ENCODE measurements around the gene PPM1A. TPM values are rescaled to one million over a fixed set of nuclear protein-coding genes. Genes with fewer than 3 reads are reported as not detected.

PPM1A gene
- total and polyA plus RNA-seq, 9 of the 15 experiments (the other 6 are each of a cell fraction or from before 2014, with no cell fraction given): 5.5 to 23.9 (median 15.2) TPM

- in situ Hi-C loops (cut with MboI) (no loop called here), intact Hi-C loops (cut with micrococcal nuclease) (no loop called here)
- H3K9me1 ChIP-seq (ENCODE audit: control insufficient read depth, insufficient read depth, low read length): no peaks in the 10 kb centered on the region
- H3K79me2 ChIP-seq (ENCODE audit: control insufficient read depth, insufficient read depth, low read length): no peaks in the 10 kb centered on the region
- FAIRE-seq (no peak), DNase-seq (ENCODE audit: extremely low read depth in 1 of 4, low spot score in 3 of 4) (no peak), ATAC-seq (no peak)
- POLR2A ChIA-PET: no interaction called here
- no TSS peak for BruUV-seq (replicated peaks)
- H3K9ac ChIP-seq (ENCODE audit: insufficient read depth in 1 of 2, low read depth in 2 of 2, low read length in 2 of 2): no peak overlapping the region
- no peaks in the 10 kb centered on the region for H3K27me3 ChIP-seq (ENCODE audit: control insufficient read depth in 2 of 2, insufficient read depth in 2 of 2, low read length in 2 of 2)
- no peak overlapping the region for H3K27ac ChIP-seq (ENCODE audit: extremely low read depth, low read depth, low read length)
- TF ChIP-seq NCOR1 (IDR thresholded peaks at IDR 0.05) (no peak), ZNF316 (IDR thresholded peaks at IDR 0.05) (peak; percentile 16; the same call in 1 of the 2 replicates), BRF2 (IDR thresholded peaks at IDR 0.05; ENCODE audit: borderline replicate concordance, insufficient read depth, insufficient read length) (no peak), ZNF407 (IDR thresholded peaks at IDR 0.05; ENCODE audit: low read depth) (no peak), CBFA2T3 (IDR thresholded peaks at IDR 0.05) (no peak), JUN (IDR thresholded peaks at IDR 0.05; ENCODE audit: borderline replicate concordance, low read depth, low read length) (no peak), JUN (CRISPR knock-in tag; IDR thresholded peaks at IDR 0.05; ENCODE audit: borderline replicate concordance) (no peak)
- H4K20me1 ChIP-seq (replicated peaks; ENCODE audit: control insufficient read depth, insufficient read depth, low read length): no peaks in the 10 kb centered on the region
- CTCF ChIA-PET (ENCODE audit: low intra/inter-chr PET ratio): no interaction called here
- no peaks in the 10 kb centered on the region for H3K36me3 ChIP-seq (ENCODE audit: control insufficient read depth, insufficient read depth, low read length)
- H3K4me2 ChIP-seq (ENCODE audit: insufficient read depth, low read length): no peak overlapping the region
- H2AFZ ChIP-seq (ENCODE audit: low read depth, low read length): no peak overlapping the region
- peaks cover 0 to 4% of the 10 kb centered on the region in 2 experiments; a peak in 3 of 5 replicates for H3K4me1 ChIP-seq (replicated peaks in 1 of 2; ENCODE audit: control insufficient read depth in 2 of 2, insufficient read depth in 2 of 2, low read length in 2 of 2)
- no peaks in the 10 kb centered on the region for H3K9me3 ChIP-seq (replicated peaks; ENCODE audit: control insufficient read depth, insufficient read depth, low read depth, low read length)
- no peak overlapping the region for H3K4me3 ChIP-seq
Observed at GRCh38 chr14:60229614-60230013, 19.4 kb upstream of the PPM1A start.

Measured in K562 (cell line).